Hepatic stellate cell (primary cell): Measurements from ENCODE around the gene OSBPL5.
"Not testable (repeated sequence)": the region's sequence is repeated elsewhere in the genome, so short reads cannot be mapped to it uniquely, and the experiment has no call there.

Experiments
- DNase-seq: peaks from one replicate; pipeline ENCODE4 v3.0.0; 2011; ENCODE audit warnings: low spot score

The OSBPL5 gene

DNA sequence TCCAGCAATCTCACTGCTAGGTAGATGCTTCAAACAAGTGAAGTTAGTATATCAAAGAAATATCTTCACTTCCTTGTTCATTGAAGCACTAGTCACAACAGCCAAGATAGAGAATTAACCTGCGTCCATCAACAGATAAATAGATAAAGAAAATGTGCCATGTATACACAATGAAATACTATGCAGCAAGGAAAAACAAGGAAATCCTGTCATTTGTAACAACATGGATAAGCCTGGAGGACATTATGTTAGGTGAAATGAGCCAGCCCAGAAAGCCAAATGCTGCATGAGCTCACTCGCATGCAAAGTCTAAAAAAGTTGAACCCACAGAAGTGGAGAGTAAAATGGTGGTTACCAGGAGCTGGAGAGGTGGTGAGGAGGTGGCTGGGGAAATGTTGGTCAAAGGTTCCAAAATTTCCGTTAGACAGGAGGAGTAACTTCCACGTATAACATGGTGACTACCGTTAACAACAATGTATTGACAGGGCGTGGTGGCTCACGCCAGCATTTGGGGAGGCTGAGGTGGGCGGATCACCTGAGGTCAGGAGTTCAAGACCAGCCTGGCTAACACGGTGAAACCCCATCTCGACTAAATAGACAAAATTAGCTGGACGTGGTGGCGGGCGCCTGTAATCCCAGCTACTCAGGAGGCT lies 84.3 kb downstream of the OSBPL5 start:
- no peak for DNase-seq

DNA sequence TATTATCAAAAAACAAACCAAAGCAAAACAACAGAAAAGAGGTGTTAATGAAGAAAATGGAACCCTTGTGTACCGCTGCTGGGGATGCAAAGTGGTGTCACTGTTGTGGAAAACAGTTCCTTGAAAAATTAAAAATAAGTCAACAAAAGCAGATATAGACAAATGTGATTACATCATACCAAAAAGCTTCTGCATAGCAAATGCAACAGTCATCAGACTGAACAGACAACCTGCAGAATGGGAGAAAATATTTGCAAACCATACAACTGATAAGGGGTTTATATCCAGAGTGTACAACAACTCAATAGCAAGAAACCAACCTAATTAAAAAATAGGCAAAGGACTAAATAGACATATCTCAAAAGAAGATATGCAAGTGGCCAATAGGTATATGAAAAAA lies 85.0 kb downstream of the OSBPL5 start:
- DNase-seq: no peak

DNA sequence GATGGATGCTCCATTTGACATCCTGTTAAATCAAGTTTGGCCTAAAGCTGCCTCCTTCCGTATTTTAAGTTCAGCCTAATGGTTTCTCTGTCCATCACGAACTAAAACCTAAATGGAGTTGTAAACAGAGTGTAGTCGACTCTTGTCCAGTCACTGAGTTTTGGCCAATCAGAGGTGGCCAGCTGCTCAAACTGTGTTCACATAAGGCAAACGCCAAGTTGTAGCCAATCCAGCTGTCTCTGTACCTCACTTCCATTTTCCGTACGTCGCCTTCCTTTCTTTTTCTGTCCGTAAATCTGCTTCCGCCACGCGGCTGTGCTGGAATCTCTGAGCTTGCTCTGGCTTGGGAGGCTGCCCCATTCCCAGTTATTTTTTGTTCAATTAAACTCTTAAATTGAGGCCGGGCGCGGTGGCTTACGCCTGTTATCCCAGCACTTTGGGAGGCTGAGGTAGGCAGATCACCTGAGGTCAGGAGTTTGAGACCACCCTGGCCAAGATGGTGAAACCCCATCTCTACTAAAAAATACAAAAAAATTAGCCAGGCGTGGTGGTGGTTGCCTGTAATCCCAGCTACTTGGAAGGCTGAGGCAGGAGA lies 87.2 kb downstream of the OSBPL5 start:
- DNase-seq: no peak

DNA sequence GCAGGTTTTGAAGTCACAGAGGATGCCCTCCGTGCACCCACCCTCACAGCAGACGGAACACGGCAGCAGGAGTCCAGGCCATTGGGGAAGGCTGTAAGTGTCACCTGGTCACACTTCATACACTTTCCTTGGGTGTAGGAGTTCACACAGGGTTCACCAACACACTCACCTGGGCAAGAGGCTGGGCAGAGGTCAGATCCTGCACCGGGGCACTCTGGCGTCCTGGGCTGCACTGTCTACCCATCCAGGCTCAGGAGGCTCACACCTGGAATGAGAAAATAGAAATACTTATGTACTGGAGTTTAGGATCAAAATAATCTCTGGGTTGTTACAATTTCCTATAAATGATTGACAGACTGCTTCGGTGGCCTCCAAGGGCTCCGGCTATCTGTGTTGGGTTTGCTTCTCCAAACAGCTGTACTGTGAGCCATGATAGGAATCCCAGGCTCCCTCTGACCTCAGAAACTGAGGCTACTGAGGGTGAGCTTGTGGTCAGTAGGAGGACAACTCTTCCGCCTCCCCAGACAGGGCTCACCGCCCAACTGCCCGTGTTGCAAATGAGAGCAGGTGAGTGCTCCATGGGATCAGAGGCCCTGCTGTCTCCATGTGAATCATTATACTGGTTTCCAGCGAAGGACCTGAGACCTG lies 87.8 kb downstream of the OSBPL5 start:
- DNase-seq: no peak

DNA sequence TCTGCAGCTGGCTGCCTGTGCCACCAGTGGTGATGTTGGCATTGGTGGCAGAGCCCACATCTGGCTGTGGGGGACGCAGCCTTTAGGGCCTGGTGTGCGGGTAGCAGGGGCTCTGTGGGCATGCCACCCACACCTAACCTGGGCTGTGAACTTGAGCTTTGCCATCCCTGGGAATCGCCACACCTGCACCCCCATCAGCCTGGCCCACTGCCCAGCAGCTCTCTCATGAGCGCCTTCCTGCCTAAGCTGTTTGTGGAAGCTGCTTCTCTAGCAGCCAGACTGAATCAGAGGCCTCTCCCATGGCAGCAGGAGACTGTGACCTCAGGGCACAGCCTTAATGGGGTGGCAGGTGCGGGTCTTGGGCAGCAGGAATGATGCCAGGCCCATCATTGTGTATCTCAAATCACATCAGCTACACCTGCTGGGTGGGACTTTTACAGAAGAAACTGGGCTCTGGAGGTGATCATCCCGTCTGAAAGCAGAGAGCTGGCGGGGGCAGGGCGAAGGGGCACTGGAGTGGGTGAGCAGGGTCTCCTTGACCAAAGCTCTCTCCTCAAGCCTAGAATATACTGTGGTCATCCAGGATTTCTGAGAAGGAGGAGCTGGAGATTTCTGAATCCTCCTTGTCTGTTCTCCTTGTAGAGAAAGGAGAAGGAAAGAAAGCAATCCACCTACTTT lies 90.1 kb downstream of the OSBPL5 start:
- DNase-seq: no peak

DNA sequence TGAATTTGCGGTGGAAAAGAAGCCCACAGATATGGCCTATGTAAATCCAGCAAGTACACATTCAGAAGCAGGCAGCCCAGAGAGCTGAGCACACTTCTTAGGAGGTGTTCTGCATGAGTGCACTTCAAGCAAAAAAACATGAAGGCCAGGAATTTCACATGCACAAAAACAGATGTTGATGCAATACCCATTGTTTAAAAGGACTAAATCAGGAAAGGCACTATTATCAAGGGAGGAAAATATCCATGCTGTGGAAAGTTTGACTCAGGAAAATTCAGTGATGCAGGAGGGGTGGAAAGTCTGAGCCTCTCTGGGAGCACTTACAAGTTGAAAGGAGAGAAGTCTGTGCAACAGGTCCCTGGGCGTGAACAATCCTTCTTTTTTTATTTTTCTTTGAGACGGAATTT lies 92.1 kb downstream of the OSBPL5 start:
- no peak for DNase-seq

DNA sequence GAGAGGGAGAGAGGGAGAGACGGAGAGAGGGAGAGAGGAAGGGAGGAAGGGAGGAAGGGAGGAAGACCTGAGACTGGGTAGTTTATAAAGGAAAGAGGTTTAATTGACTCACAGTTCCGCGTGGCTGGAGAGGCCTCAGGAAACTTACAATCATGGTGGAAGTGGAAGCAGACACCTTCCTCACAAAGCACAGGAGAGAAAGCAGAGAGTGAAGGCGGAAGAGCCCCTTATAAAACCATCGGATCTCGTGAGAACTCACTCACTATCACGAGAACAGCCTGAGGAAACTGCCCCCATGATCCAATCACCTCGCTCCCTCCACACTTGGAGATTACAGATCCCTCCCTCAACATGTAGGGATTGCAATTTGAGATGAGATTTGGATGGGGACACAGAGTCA lies 95.7 kb downstream of the OSBPL5 start:
- DNase-seq: no peak

DNA sequence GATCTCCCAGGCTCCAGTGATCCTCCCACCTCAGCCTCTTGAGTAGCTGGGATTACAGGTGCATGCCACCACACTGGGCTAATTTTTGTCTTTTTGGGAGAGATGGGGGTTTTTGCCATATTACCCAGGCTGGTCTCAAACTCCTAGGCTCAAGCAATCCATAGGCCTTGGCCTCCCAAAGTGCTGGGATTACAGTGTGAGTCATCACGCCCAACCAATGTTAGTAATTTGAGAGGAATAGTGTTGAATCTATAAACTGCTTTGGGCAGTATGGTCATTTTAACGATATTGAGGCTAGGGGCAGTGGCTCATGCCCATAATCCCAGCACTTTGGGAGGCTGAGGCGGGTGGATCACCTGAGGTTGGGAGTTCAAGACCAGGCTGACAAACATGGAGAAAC lies 98.8 kb downstream of the OSBPL5 start:
- not testable (repeated sequence) for DNase-seq

DNA sequence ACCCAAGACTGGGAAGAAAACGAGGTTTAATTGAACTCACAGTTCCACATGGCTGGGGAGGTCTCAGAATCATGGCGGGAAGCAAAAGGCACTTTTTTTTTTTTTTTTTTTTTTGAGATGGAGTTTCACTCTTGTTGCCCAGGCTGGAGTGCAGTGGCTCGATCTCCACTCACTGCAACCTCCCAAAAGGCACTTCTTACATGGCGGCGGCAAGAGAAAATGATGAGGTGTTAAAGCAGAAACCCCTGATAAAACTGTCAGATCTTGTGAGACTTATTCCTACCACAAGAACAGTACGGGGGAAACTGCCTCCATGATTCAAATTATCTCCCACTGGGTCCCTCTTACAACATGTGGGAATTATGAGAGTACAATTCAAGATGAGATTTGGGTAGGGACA lies 100.4 kb downstream of the OSBPL5 start:
- not testable (repeated sequence) for DNase-seq

DNA sequence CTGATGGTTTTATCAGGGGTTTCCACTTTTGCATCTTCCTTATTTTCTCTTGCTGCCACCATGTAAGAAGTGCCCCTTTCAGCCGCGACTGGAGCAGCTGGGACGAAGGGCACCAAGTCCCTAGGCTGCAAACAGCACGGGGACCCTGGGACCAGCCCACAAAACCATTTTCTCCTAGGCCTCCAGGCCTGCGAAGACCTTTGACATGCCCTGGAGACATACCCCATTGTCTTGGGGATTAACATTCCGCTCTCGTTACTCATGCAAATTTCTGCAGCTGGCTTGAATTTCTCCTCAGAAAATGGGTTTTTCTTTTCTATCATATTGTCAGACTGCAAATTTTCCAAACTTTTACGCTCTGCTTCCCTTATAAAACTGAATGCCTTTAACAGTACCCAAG lies 101.2 kb downstream of the OSBPL5 start:
- DNase-seq: not testable (repeated sequence)

DNA sequence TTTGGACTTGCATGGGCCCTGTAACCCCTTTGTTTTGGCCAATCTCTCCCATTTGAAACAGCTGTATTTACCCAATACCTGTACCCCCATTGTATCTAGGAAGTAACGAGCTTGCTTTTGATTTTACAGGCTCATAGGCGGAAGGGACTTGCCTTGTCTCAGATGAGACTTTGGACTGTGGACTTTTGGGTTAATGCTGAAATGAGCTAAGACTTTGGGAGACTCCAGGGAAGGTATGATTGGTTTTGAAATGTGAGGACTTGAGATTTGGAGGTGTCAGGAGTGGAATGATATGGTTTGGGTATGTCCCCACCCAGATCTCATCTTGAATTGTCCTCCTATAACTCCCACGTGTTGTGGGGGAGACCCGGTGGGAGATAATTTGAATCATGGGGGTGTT lies 101.7 kb downstream of the OSBPL5 start:
- not testable (repeated sequence) for DNase-seq

DNA sequence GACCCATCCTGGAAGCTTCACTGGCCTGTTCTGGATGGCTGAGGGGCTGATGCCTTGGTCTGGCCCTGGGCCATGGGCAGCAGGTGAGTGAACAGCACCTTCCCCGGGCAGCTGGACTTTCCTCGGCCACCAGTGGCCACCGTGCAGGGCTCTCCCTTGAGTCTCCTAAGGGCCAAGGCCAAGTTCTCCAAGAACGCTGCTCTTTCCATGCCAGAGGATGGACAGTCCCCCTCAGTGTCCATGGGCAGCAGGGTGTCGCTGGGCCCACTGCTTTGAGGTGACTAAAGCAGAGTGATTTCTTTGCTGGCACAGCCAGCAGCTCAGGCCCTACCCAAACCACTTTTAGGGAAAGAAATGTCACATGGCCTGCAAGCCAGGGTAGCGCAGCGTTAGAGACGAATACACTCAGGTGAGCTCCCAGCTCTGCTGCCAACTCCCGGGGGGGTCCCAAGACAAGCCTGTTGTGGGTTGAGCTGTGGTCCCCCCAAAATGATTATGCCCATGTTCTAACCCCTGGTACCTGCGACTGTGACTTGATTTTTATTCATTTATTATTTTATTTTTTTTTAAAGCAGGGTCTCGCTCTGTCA lies 104.6 kb downstream of the OSBPL5 start:
- DNase-seq: no peak

DNA sequence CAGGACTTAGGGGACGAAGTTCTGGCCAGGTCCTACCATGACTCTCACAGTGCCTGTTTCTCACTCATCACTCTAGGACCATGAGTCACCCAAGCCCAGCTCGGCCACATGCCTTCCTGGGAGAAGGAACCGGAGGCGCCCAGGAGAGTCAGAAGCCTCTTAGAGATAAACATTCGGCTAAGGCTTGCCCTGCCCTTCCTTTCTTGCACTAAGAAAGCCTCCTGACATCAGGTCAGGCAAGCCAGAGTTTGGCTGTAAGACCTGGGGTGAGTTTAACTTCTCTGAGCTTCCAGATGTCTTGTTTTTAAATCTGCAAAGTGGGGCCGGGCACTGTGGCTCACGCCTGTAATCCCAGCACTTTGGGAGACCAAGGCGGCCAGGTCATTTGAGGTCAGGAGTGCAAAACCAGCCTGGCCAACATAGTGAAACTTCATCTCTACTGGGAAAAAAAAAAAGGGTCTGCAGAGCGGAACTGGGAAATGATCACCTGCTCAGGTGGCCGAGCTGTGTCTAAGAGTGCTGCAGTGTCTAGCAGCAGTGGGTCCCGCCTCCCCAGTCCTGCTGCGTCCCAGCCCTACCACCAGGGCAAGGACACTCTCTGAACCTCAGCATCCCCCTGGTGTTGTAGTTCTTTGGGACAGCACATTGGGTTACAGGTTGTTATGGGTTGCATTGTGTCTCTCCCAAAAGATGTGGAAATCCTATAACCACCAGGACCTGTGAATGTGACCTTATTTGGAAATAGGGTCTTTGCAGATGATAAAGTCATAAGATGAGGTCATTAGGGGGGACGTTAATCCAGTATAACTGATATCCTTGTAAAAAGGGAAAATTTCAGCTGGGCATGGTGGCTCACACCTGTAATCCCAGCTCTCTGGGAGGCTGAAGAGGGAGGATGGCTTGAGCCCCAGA lies 106.1 kb downstream of the OSBPL5 start:
- DNase-seq: peak; percentile 80

DNA sequence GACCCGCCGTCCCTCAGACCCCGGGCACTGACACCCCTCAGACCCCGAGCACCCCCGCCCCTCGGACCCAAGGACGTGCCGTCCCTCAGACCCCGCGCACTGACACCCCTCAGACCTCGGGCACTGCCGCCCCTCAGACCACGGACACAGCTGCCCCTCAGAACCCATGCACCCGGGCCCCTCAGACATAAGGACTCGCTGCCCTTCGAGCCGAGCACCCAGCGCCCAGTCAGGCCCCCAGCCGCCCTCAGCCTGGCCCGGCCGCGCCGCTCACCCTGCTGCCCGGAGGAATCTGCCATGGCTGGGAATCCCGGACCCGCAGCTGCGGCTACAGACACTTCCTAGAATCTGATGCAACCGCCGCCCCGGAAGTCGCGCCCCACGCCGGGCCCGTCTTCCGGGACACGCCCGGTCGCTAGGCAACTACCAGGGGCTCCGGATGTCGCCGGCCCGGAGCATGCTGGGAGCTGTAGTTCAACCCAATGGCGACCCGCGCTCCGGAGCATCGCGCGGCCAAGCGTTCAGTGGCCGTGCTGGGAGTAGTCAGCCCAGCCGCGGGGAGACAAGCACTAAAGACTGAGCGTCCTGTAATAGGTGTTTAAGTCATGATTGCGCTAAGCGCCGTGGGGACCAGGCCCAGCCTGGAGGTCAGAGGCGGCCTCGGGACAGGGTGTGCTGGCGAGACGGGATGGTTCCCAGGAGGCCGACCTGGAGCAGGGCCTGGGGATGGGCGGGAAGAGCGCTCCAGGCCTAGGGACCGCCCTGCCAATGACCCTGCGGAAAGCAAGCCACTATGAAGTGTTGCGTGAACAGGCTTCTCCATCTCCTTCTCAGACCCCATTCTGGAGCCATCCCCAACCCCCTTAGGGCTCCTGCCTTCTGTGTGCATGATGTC lies 107.8 kb downstream of the OSBPL5 start, which contains the start of gene CARS1:
Gene CARS1, minus strand, starts transcription at position 355 of the 895 bp plus-strand sequence. Its CDS starts 56 bp downstream, at position 299.
- DNase-seq: peak; percentile 97

DNA sequence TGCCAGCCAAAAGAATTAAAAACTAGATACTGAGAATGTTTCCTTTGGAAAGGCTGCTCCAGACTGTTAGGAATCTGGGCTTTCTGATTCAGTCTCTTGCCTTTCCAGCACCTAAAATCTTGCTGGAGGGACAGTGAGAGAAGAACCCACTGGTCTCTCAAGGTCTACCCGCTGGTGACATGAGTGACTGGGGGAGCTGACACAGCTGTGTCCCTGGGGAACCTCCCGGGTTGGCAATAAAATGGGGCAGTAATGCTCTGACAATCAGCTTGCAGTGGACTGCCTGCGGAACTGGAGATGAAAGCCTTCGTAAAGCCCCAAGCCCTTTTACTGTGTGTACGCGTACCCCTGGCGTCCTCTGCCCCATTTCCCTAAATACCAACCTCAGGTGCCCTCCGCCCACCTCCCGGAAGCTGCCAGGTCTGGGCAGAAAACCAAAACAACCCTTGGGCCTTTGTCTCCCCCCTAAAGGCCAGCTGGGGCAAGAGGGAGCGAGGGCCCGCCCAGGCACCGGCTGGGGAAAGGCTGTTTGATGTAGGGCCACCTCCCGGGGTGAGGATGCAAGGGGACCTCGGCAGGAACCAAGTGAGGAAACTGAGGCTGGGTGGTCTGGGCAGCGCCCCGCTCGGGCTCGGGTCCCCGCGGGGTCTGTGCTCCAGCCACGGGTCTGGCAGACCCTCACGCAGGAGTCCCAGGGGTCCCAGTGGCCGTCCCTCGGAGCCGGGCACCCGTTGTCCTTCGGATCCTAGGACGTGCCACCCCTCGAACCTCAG lies 108.6 kb downstream of the OSBPL5 start:
- DNase-seq: peak; percentile 26

DNA sequence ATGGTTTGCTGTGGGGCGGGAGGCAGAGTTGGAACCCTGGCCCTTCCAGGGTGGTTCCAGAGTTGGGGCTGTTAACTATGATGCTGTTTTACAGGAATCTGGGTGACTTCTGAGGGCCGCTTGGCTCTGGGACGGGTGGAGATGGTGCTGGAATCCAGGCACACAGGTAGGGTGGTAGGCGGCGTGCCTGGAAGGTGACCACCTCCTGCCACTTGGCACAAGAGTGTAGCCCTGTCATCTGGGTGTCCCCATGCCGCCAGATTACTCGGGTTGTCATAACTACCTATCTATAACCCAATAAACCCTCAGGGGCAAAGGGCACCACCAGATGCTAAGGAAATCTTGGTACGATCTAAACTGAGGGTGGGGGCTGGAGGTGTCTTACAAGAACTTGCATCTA lies 109.2 kb downstream of the OSBPL5 start:
- no peak for DNase-seq

DNA sequence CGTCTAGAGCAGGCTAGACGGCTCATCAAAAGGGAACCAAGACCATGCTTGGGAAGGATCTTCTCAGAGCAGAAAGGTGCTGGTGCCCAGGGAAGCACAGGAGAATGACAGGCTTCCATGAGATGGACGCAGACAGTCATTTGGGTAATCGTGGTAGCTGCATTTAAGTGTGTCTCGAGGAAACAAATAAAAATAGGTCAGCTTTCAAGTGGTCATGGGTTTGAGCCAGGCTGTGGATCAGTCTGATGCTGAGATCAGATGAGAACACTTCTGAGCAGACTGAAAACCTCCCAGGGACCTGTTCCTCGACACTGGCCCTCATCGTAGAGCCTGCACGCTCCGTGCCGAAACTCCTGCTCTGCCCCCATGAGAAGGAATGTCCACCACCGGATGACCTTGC lies 112.5 kb downstream of the OSBPL5 start:
- DNase-seq: no peak

DNA sequence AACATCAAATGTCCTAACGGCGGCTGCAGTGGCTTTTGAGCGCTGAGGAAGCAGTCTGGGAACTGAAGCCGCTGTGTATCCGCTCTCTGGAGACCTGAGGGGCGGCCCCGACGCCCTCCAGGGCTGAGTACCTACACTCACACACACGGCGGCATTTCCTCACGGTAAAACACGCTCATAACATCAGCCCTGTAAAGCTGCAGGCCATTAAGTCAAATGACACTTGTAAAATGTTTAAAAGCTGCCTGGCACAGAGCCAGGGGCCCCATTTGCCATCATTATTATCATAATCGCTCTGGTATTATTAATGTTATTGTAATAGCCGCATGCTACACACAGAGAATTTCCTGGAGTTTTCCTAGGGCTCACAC lies 113.0 kb downstream of the OSBPL5 start:
- DNase-seq: no peak

DNA sequence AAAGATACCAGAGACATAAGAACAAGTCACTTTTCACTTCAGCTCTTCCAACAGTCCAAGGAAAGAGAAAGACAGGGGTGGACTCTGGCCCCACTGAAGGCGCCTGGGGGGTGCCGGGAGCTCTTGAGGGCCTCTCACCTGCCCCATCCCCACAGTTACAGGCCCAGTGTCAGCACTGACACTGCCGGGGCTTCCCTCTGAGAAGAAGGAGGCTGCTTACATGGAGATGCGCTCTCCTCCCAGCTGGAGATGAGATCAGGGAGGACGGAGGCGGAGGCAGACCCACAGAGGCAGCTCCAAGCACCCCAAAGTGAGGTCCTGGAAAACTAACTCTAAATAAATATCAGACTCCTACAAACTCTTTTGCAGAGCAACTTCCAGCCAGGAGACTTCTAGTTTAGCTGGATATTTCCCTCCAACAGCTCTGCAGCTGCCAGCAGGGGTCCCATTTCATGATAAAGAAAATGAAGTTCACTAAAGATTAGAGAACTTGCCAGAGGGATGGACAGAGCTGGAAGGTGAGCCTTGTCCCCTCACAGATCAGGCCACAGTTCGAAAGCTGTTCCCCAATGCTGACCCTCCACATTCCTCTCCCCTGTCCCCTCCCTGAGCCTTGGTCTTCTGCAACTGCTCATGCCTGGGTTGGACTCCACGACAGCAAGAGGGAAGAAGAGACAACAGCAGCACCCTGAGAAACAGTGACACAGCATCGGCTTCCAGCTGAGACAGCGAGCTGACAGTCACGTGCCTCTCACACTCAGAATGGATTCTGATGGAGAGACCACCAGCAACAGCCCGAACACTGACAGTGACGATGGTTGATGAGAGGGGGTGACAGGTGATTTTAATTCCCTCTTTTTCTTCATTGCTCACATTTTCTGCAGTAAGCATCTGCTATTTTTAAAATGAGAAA lies 113.7 kb downstream of the OSBPL5 start:
- no peak for DNase-seq
